GM19452 (cell line): ENCODE measurements around the gene NRF1.
"Not testable (repeated sequence)": the region's sequence is repeated elsewhere in the genome, so short reads cannot be mapped to it uniquely, and the experiment has no call there.

Source experiments
- ATAC-seq: cut with Tn5 transposase; IDR thresholded peaks from one replicate; pipeline ENCODE4 v1.9.1; 2021; ENCODE audit not compliant: unreplicated experiment

The NRF1 gene

DNA sequence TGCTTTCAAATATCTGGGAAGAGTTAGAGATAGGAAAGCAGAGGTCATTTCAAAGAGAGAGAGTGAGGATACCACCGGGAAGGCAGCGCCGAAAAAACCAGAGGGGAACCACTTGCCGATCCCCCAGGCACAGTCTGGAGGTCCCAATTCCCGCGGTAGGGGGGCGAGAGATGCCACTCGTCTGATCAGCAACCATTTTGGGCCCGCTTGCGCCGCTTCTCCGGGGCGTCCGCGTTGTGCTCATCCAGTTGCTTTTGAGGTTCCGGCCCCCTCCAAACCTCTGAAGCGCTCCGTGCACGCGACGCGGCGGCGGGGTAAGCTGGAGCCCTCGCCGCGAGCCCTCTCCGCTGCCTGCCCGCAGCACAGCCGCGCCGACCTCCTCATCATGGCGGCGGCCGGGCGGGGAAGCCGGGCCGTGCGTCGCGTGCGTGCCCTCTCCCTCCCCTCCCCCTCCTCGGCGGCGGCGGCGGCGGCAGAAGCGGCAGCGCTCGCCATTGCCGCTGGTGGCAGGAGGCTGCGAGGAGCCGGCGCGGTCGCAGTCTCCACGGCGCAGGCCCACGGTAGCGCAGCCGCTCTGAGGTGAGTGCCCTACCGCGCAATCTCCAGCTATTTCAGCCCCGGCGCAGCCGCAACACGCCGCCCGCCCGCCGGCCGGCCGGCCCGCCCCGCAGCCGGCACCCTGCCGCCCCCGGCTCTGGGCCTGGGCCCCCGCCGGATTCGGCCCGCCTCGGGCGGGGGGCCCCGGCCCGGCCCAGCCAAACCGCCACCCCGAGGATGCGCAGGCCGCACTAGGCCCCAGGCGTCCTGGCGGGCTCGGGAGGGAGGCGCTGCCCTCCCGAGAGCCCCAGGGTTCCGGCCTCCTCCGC, at the start of gene NRF1:
NRF1 (plus strand) TSS at position 475 of the 866 bp plus-strand sequence. CDS start 45,632 bp downstream, outside the sequence.
- ATAC-seq: peak; percentile 73

DNA sequence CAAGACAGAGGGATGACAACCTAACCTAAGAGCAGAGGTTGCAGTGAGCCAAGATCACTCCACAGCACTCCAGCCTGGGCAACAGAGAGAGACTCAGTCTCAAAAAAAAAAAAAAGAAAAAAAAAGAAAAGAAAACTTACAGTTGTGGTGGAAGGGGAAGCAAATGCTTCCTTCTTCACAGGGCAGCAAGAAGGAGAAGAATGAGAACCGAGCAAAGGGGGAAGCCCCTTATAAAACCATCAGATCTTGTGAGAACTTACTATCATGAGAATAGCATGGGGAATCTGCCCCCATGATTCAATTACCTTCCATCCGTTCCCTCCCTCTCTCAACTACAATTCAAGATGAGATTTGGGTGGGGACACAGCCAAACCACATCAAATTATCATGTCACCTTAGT, 45.2 kb upstream of the NRF1 start:
- not testable (repeated sequence) for ATAC-seq

DNA sequence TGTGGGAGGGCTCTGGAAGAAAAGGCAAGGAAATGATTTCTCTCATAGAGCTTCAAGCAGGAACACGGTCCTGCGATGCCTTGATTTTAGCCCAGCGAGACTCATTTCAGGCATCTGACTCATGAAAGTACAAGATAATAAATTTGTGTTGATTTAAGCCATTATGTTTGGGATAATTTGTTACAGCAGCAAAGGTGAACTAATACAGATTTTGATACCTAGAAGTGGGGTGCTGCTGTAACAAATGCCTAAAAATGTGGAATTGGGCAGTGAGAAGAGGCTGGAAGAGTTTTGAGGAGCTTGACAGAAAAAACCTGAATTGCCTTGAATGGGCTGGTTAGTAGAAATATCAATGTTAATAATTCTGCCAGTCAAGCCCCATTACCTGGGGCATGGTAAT, 44.1 kb upstream of the NRF1 start:
- no peak for ATAC-seq

DNA sequence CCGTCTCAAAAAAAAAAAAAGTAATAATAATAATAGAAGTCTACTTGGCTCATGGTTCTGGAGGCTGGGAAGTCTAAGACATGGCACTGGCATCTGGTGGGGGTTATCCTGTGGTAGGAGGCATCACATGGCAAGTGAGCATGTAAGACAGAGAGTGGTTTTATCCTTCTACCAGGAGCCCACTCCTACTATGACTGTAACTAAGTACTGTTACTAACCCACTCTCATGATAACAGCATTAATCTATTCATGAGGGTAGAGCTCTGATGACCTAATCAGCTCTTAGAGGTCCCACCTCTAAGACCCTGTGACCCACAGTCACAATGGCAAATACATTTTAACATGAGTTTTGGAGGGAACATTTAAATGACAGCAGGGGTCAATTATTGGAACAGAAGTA, 43.3 kb upstream of the NRF1 start:
- ATAC-seq: no peak

DNA sequence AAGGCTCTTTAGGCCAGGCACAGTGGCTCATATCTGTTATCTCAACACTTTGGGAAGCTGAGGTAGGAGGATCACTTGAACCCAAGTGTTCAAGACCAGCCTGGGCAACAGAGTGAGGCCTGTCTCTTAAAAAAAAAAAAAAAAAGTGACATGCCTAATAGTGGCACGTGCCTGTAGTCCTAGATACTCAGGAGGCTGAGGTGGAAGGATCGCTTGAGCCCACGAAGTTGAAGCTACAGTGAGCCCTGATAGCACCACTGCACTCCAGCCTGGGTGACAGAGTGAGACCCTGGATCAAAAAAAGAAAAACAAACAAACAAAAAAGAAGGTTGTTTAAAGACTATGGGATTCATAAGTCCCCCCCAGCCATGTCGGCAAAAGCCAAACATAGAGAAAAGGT, 42.2 kb upstream of the NRF1 start:
- no peak for ATAC-seq

DNA sequence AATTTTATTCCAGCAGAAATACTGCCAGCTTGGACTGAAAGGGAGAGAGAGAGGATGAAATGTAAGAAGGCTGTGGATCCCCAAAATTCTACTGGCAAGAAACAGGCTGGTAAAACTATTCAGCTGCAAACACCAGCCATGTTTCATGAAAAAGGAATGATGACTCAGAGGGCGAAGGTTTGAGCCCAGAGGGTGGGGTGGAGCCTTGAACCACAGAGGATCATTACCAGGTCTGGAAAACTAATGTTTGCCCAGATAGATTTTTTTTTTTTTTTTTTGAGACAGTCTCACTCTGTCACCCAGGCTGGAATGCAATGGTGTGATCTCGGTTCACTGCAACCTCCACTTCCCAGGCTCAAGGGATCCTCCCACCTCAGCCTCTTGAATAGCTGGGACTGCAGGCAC, 41.7 kb upstream of the NRF1 start:
- no peak for ATAC-seq

DNA sequence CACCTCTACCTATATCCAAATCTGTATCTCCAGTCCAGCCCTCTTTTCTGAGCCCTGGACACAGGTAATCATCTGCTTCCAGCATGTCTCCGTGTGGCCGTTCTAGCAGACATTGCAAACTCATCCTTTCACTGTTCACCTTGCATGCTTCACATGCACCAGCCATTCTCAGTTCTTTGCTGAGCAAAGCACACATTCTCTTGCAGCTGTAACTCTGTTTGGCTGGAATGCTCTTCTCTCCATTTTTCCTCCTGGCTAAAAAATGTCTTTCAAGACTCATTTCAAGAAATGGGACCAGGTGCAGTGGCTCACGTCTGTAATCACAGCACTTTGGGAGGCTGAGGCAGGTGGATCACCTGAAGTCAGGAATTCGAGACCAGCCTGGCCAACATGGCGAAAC, 40.3 kb upstream of the NRF1 start:
- ATAC-seq: no peak

DNA sequence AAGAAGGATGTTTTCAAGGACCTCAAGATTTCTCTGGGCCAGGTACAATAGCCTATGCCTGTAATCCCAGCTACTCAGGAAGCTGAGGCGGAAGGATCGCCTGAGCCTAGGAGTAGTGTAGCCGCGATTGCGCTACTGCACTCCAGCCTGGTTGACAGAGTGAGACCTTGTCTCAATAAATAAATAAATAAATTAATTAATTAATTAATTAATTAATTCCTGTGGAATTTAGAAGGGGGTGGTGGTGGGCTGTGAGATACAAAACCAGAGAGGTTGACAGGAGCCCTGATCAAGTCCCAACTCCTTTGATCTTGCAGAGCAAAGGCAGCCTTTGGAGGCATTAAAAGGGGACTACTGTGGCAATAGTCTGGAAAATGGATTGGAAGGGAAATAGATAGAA, 39.3 kb upstream of the NRF1 start:
- no peak for ATAC-seq

DNA sequence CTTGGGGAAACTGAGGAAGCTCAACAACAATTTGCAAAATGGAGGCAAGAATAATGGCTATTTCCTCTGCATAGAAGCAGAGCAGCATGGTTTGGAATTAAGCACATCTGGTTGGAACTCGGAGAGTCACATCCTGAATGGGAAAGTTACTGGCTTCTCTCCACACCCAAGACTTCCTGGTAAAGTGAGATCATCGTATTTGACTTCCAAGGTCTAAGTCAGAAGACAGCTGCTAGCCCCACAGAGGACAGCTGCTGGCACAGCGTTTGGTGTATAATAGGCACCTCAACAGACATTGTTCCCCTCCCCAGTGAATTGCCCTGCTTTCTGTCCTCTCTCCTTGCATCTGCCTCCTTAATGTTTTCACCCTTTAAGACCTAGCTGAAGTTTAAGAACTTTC, 37.0 kb upstream of the NRF1 start:
- no peak for ATAC-seq

DNA sequence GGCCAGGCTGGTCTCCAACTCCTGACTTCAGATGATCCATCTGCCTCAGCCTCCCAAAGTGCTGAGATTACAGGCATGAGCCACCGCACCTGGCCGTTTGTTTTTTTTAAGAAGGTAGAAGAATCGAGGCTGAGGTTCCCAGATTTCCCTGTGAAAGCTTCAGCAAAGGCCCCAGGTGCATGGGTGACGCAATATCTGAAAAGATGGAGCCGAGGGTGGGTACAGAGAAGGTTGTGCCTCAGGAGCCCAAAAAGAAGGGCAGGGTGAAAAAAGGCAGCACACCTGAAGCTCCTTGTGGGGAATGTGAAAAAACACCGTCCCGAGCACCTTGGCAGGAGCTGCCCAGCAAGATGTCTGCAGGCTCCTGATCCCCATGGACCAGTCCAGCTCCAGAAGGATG, 35.8 kb upstream of the NRF1 start:
- no peak for ATAC-seq

DNA sequence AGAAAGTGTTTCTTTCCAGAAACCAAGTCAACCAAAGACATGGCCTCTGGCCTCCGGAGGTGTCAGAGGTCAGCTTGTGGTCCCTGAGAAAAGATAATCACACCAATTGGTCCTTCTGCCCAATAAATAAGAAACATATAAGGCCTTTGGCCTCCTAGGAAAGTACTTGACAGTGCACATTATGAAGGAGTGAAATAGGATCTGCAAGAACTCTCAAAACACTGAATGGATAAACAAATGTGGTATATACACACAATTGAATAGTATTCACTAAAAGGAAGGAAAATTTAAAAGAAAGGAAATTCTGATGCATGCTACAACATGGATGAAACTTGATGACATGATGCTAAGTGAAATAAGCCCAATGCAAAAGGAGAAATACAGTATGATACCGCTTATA, 35.4 kb upstream of the NRF1 start:
- no peak for ATAC-seq

DNA sequence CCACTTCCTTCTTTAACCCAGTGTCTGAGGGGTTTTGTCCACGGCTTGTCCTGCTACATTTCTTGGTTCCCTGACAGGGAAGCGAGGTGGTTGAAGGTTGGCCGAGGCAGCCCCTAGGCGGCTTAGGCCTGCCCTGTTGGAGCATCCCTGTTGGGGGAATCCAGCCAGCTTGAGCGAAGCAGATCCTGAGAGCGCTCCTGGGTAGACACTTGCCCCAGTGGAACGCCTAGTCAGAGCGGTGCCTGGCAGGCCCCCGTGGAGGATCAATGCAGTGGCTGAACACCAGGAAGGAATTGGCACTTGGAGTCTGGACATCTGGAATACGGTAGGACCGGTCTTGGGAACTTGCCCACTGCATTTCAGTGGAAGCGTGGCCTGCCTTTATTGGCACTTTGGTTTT, 32.7 kb upstream of the NRF1 start:
- ATAC-seq: no peak

DNA sequence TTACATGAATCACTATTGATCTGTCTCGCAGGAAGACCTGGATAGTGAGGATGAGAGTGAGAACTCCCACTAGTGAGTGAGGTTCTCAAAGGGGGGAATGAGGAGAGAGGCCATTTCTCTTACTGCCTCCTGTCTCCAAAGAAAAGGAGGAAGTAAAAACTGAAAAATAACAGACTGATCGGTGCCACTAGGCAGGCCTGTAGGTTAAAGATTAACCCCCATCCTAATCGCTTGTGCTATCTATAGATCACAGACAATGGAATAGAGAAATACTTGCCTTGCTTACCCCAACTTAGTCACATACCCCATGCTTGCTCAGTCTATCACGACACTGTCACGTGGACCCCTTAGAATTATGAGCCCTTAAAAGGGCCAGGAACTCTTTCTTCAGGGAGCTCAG, 25.3 kb upstream of the NRF1 start:
- not testable (repeated sequence) for ATAC-seq

DNA sequence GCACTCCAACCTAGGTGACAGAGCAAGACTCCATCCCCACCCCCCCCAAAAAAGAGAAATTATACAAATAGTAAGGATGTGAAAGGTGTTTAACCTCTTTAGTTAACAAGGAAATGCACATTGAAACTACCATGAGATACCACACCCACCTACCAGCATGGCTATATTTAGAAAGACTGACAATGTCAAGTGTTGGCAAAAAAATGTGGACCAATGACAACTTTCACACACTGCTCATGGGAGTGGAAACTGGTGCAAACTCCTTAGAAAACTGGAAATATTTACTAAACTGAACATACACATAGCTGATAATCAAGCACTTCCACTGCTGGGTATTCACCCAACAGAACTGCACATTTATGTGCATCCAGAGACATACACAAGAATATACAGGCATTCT, 23.3 kb upstream of the NRF1 start:
- no peak for ATAC-seq

DNA sequence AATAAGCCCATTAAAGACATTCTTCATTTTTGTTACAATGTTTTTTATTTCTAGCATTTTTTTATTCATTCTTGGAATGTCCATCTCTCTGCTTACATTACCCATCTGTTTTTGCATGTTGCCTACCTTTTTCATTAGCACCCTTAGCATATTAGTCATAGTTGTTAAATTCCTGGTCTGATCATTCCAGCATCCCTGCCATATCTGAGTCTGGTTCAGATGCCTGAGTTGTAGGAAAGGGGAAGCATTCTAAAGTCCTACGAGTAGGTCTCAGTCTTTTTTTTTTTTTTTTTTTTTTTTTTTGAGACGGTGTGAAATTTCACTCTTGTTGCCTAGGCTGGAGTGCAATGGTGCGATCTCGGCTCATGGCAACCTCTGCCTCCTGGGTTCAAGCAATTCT, 19.7 kb upstream of the NRF1 start:
- no peak for ATAC-seq

DNA sequence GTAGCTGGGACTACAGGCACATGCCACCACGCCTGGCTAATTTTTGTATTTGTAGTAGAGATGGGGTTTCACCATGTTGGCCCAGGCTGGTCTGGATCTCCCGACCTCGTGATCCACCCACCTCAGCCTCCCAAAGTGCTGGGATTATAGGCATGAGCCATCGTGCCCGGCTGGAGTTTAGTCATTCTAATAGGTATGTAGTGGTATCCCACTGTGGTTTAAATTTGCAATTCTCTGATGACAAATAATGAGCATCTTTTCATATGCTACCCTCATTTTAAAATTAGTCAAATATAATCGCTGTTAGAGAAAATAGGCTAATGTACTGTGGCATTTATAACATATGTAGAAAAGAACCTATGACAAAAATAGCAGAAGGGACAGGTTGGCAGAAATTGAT, 15.1 kb upstream of the NRF1 start:
- not testable (repeated sequence) for ATAC-seq

DNA sequence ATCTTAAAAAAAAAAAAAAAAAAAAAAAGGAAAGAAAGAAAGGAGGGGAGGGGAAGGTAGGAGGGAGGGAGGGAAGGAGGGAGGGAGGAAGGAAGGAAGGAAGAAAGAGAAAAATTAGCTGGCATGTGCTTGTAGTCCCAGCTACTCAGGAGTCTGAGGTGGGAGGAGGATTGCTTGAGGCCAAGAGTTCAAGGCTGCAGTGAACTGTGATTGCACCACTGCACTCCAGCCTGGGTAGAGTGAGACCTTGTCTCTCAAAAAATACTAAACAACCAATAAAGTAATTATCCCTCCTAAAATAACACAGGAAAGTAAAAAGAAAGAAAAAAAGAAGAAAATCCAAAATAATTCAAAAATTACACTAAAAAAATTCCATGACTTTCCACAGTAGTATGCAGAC, 13.8 kb upstream of the NRF1 start:
- no peak for ATAC-seq

DNA sequence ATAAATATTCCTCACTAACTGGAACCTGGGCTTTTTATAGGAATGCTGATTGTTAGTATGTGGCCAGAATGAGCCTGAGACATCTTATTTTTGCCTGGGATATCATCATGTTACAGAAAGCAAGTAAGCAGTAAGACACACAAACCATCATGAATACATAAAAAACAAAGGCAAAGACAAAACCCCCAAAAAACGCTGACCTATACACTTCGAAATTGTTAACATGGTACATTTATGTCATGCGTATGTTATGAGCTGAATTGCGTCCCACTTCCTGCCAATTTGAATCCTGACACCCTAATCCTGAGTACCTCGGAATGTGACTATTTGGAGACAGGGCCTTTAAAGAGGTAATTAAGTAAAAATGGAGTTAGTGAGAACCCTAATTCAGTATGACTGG, 12.3 kb upstream of the NRF1 start:
- ATAC-seq: no peak

DNA sequence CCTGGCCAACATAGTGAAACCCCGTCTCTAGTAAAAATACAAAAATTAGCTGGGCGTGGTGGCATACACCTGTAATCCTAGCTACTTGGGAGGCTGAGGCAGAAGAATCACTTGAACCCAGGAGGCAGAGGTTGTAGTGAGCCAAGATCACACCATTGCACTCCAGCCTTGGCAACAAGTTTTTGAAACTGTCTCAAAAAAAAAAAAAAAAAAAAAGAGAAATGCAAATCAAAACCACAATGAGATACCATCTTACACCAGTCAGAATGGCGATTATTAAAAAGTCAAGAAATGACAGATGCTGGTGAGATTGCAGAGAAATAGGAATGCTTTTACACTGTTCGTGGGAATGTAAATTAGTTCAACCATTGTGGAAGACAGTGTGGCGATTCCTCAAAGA, 7.9 kb upstream of the NRF1 start:
- not testable (repeated sequence) for ATAC-seq

DNA sequence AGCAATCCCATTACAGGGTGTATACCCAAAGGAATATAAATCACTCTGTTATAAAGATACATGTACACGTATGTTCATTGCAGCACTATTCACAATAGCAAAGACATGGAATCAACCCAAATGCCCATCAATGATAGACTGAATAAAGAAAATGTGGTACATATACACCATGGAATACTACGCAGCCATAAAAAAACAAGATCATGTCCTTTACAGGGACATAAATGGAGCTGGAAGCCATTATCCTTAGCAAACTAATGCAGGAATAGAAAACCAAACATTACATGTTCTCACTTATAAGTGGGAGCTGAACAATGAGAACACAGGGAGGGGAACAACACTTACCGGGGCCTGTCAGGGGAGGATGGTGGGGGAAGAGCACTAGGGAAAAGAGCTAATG, 7.5 kb upstream of the NRF1 start:
- ATAC-seq: not testable (repeated sequence)

DNA sequence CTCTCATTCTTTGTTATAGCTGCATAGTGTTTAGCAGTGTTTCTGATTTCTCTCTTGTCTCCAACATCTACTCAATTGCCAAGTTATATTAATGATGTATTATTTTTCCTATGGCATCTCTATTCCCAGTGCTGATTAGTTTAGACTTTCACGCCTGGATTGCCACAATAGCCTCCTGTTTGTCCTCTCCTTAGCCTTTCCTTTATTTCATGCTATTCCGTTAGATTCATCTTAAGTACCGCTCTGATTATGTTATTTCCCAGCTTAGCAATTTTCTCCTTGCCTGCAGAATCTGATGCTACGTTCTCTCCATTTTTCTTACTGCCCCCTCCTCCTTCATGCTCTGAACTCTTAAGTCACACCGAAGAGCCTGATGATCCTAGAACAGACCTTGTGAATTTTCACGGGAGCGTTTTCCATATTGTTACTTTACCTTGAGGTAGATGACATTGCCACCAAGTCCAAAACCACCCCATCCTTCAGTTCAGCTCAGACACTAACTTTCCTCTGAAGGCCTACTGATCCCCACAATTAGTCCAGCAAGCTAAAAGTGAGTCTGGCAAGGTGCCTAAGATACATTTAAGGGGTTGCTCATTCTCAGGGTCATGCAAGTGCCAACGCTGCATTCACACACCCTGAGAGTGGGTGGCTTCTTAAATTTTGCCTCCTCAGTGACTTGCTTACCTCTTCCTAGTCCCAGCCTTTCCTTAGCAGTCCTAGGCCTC, 6.6 kb upstream of the NRF1 start:
- no peak for ATAC-seq

DNA sequence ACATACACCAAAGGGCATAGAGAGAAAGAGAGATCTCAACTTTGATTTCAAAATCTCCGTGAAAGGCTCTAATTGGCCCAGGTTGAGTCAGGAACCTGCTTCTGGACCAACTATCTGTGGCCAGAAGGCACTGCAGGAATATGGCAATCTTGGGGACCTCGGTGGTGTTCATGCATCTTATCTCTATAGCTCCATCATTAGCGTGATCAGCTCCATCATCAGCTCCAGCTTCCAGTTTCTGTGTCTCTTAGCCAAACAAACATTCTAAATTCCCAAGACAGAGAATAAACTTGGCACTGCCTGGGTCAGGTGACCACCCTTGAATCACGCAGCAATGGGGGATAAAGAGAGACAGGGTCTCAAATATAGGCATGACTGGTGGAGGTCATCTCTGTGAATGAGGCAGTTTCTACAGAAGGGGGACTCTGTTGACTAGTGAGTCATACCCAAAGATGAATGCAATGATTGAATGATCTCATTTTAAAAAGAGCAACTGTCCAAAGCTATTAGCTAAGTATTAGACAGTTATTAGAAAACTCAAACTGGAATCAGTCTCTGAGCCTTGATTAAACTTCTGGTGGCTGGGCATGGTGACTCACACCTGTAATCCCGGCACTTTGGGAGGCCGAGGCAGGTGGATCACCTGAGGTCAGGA, 5.4 kb upstream of the NRF1 start:
- no peak for ATAC-seq
